NCI-H2107 (cell line): ENCODE results near the gene SPINK2.

Experiments
- DNase-seq: peaks from one replicate; lab custom pipeline; 2025; lab: John Stamatoyannopoulos, UW

Gene SPINK2

DNA sequence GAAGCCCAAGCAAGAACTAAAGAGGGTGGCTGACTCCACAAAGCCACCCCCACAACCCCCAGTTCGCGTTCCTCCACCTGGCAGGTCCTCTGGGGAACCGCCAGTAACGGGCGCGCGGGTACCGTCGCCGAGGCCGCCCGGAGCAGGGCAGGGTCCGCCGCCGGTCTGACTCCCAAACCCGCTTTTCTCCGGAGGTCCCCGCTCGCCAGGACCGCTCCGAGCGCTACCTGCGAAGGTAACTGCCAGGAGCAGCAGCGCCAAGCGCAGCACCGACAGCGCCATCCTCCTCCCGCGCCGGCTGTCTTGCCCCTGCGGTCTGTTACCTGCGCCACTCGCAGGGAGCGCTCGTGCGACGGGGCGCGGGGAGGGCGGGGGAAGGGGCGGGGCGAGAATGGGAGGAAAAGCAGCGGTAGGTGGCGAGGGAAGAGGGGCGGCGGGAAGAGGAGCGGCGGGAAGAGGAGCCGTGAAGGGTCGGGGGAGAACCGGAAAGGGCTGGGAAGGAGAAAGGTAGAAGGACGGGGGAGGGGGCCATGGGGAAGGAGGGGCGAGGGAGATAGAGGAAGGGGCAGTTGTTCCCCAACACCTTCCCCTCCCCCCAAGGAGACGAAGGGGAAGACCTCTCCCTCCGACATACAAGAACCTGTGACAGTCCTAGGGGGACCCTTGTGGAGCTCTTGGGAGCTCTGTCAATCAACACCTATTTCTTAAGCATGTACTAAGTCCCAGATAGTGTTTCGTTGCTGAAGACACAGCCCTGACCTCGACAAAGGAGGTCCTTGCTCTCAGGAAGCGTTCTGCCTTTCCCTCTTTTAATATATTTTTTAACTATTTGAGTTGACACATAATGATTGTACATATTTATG lies at the start of gene SPINK2:
Gene SPINK2, minus strand, starts transcription at position 321 of the 863 bp plus-strand sequence. Its CDS starts 39 bp downstream, at position 282.
- DNase-seq: peak; percentile 3

- no peak for DNase-seq
These were observed 49.4 kb upstream of the SPINK2 start for GRCh38 chr4:56870946-56871345.

DNA sequence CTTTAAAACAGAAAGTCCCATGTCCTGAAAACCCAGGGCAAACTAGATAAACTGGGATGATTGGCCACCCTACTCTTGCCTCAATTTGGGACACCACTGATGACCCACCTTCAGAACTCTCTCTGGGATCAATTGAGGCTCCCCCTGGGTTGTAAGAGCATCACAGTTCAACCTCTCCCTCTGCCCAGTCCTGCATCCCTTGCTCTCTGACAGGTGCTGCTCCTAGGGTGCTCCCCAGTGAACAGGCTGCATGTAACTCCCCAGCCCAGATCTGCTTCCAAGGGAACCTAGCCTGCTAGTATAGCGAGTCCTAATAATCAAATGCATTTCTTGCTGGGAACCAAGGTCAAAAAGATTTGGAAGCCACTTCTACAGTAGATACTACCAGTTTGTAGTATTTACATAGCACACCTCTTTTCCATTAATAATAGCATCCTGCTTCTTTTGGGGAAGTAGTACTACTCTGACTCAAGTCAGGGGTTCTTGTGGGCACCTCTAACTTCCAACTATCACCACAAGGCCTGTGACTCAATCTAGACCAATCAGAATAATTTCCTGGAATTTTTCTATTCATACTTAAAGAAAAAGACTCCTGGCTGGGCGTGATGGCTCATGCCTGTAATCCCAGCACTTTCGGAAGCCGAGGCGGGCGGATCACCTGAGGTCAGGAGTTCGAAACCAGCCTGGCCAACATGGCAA lies 42.1 kb upstream of the SPINK2 start:
- DNase-seq: no peak

DNA sequence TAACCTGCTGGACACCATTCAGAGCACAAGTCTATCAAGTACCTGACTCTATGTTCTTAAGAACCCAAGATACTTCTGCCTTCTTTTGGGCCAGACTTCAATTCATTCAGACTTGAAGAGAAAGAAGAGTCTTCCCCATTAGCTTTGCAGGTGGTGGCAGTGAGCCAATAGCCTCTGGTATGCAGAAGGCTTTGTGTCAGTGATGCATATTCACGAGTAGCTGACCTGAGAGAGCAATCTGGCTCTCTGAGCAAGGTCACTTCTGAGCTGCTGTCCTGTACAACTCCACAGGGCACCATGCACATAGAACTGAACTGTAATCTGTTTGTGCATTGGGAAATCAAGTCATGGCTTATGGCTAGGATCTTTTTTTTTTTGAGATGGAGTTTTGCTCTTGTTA lies 39.9 kb upstream of the SPINK2 start:
- DNase-seq: no peak

GRCh38 chr4:56860781-56861180 lies 39.3 kb upstream of the SPINK2 start:
- DNase-seq: no peak

GRCh38 chr4:56859841-56860240 lies 38.3 kb upstream of the SPINK2 start:
- no peak for DNase-seq

DNA sequence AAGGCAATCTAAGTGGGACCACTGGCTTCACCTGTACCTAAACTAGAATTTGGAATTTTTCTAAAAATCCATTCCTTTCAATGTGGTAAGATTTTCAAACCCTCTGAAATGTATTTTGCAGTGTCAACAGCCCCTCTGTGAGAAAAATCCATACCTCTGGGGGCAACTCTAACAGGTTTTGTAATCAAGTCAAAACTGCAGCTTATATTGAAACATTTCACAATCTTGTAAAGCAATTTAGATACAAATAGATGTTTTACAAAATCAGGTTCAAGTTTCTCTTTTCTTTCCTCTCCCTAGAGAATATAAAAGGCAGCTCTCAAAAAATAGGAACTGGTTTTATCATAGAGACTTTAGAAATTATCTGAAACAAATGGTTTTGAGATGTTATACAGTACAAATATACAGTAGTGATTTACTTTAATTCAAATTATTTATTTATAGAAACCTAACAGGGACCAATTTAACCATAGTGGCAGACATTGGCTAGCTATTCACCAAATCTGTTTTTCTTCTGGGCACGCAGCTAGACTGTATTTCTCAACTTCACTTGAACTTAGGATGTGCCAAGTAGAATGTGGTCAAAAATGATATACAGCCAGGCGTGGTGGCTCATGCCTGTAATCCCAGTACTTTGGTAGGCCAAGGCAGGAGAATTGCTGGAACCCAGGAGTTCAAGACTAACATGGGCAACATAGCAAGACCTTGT lies 36.3 kb upstream of the SPINK2 start:
- DNase-seq: no peak

DNA sequence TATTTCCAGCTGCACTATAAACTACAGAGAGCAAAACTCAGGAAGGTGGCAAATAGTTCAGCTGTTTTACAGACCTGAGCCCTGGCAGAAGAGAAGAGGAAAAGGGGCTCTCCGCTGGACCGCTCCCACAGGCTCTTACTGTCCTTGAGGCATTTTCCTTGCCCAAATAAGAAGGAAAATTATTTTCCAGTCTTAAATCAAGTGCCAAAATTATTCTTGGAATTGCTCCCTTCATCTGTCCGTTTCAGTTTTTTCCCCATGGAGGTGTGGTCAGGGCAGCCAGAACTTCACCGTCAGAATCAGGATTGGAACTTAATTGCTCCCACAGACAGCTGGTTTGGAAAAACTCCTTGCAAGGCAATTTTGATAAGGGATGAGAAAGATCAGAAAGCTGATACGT lies 35.2 kb upstream of the SPINK2 start:
- DNase-seq: no peak

DNA sequence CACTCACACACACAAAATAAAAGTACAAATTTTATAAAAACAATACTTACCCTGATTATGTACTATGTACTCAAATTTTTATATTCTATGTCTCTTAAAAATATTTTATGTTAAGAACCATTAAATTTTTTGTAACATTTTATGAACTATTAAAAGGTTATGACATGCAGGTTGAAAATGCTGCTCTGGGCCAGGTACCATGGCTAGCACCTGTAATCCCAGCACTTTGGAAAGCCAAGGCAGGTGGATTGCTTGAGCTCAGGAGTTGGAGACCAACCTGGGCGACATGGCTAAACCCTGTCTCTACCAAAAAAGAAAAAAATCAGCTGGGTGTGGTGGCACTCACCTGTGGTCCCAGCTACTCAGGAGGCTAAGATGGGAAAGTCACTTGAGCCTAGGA lies 29.4 kb upstream of the SPINK2 start:
- DNase-seq: no peak

GRCh38 chr4:56844802-56845580 lies 23.5 kb upstream of the SPINK2 start:
- DNase-seq: no peak

GRCh38 chr4:56843421-56843899 lies 22.0 kb upstream of the SPINK2 start:
- DNase-seq: no peak

- no peak for DNase-seq
These were observed 19.1 kb upstream of the SPINK2 start for GRCh38 chr4:56840559-56840958.

DNA sequence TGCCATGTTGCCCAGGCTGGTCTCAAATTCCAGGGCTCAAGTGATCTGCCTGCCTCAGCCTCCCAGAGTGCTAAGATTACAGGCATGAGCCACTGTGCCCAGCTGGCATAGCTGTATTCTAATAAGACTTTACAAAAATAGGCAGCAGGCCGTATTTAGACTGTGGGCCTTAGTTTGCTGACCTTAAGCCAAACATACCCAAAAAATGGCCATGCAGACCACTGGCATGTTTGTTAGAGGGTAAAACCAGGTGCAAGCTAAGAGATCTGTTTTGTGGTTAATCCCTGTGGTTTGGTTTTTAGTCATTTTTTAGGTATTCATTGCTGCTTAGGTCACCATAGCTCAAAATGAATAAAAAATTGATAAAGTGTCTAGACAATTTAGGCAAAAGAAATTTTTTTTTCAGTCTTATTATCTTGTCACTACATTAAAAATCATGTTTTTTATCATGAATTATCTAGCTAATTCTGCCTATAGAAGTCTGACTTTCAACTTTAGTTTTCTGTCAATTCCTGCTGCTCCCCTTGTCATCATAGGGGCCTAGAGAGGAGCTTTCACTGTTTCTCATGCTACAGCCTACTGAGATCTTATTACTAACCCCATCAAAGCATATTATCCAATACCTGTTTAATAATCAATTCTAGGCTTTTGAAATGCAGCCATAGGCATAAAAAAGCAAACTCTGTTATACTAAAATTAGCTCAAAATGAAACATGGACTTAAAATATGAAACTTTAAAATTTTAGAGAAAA lies 7.5 kb upstream of the SPINK2 start:
- DNase-seq: no peak

- no peak for DNase-seq
These were observed 2.6 kb upstream of the SPINK2 start for GRCh38 chr4:56823933-56824600.

DNA sequence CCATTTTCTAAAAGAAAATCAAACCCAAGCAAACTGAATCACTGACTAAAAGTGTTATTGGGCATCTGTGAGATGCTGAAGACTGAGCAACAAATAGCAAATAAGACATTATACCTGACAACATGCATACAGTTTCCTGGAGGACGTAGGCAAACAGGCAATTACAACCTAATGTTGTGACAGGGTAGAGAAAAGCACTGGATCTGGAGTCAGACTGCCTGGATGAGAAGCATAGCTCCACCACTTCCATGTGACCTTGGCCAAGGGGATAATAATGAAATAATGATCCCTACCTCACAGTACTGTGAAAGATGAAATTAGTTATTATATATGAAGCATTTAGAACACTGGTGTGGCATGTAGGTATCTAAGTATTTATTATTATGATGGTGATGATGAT lies 2.7 kb downstream of the SPINK2 start:
- no peak for DNase-seq

- no peak for DNase-seq
These were observed 3.5 kb downstream of the SPINK2 start for GRCh38 chr4:56817840-56818491.

GRCh38 chr4:56806666-56807065 lies 14.8 kb downstream of the SPINK2 start:
- DNase-seq: no peak

DNA sequence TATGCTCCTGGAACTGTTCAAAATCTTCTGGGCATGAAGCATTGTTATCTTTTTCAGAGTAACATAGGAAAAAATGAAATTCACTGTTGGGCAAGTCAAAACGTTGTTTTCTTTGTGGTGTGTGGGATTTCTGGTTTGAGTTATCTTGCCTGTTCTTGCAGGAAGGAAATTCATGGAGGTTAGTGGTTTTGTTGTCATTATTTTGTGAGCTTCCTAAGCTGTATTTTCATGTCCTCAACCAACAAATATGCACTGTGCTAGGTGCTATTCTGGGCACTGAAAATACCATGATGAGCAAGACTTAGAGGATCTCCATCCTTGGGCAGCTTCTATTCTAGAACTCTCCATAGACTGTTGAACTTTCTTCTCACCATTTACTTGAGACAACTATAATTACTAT lies 16.9 kb downstream of the SPINK2 start:
- DNase-seq: no peak

- peak; percentile 9 for DNase-seq
These were observed 18.0 kb downstream of the SPINK2 start for GRCh38 chr4:56803471-56803870.
